SK-N-SH (cell line): Measurements from ENCODE around the gene PRM3. TPM values are rescaled to one million over a fixed set of nuclear protein-coding genes. Genes with fewer than 3 reads are reported as not detected.

Experiments
- CTCF ChIA-PET: fragments of 300-600, 350-600 bp; formaldehyde crosslinking; extraction: SDS; loops from one replicate; lab custom pipeline; 2021; lab: Yijun Ruan, JAX
- POLR2A ChIA-PET: fragments of 350-600 bp; sonication (Branson Sonifier 250); formaldehyde crosslinking; extraction: SDS; loops from one replicate; lab custom pipeline; 2020; ENCODE audit warnings: antibody characterized with exemption, inconsistent platforms; lab: Yijun Ruan, JAX
- DNase-seq: peaks from one replicate; pipeline ENCODE4 v3.0.0; 2012
- H2AFZ ChIP-seq: fragments of 200-600 bp; sonication (generic); 2 replicates; pipeline ENCODE4 v1.8.1; 2016; ENCODE audit warnings: antibody characterized with exemption, mild to moderate bottlenecking, low read depth
- H3F3A ChIP-seq: fragments of 200-600 bp; sonication (generic); replicated peaks from 2 replicates; pipeline ENCODE3; 2016; ENCODE audit warnings: antibody characterized with exemption, mild to moderate bottlenecking; ENCODE audit not compliant: insufficient read depth
- H3K27ac ChIP-seq, 2 experiments: fragments of 200-500 bp in 1 of 2; fragments of 200-600 bp in 1 of 2; sonication (Bioruptor generic) in 1 of 2; sonication (generic), shearing (Covaris generic) in 1 of 2; 2 replicates each; pipeline versions ENCODE4 v1.5.1 to v1.6.1; 2014 to 2016; ENCODE audit warnings: low read depth in 2 of 2, inconsistent platforms in 1 of 2, low read length in 1 of 2, mild to moderate bottlenecking in 1 of 2, mixed read lengths in 1 of 2
- H3K27me3 ChIP-seq: fragments of 200-600 bp; sonication (generic), shearing (Covaris generic); 2 replicates; pipeline ENCODE4 v1.6.1; 2016; ENCODE audit warnings: mixed run types; ENCODE audit not compliant: insufficient read depth
- H3K36me3 ChIP-seq, 2 experiments: fragments of 200-500 bp in 1 of 2; fragments of 200-600 bp in 1 of 2; sonication (Bioruptor generic) in 1 of 2; sonication (generic) in 1 of 2; replicated peaks in 1 of 2; 2 replicates each; pipeline versions ENCODE3 to v1.5.1; 2014 to 2016; ENCODE audit warnings: low read length in 1 of 2, mild to moderate bottlenecking in 1 of 2; ENCODE audit not compliant: insufficient read depth in 2 of 2, control insufficient read depth in 1 of 2
- H3K4me1 ChIP-seq, 2 experiments: fragments of 200-500 bp in 1 of 2; fragments of 200-600 bp in 1 of 2; sonication (Bioruptor generic) in 1 of 2; sonication (generic), shearing (Covaris generic) in 1 of 2; 2 replicates each; pipeline versions ENCODE4 v1.5.1 to v1.6.1; 2014 to 2016; ENCODE audit warnings: low read depth in 1 of 2, low read length in 1 of 2, mixed run types in 1 of 2; ENCODE audit not compliant: insufficient read depth in 2 of 2, control insufficient read depth in 1 of 2
- H3K4me2 ChIP-seq: fragments of 200-600 bp; sonication (generic), shearing (Covaris generic); 2 replicates; pipeline ENCODE4 v1.6.1; 2017; ENCODE audit warnings: mixed run types
- H3K4me3 ChIP-seq, 2 experiments: fragments of 200-500 bp in 1 of 2; fragments of 200-600 bp in 1 of 2; sonication (Bioruptor generic) in 1 of 2; sonication (generic), shearing (Covaris generic) in 1 of 2; 2 replicates each; pipeline versions ENCODE4 v1.5.1 to v1.8.1; 2014 to 2016; ENCODE audit warnings: low read depth in 2 of 2, inconsistent platforms in 1 of 2, low read length in 1 of 2, mild to moderate bottlenecking in 1 of 2, mixed read lengths in 1 of 2, moderate library complexity in 1 of 2
- H3K79me2 ChIP-seq: fragments of 200-600 bp; sonication (generic); 2 replicates; pipeline ENCODE4 v1.8.1; 2017; ENCODE audit warnings: mild to moderate bottlenecking; ENCODE audit not compliant: insufficient read depth
- H3K9ac ChIP-seq: fragments of 200-600 bp; sonication (generic); 2 replicates; pipeline ENCODE4 v1.6.1; 2017; ENCODE audit warnings: mixed run types
- H3K9me2 ChIP-seq: fragments of 200-600 bp; sonication (generic); 2 replicates; pipeline ENCODE4 v1.6.1; 2017; ENCODE audit warnings: mixed run types
- H3K9me3 ChIP-seq: fragments of 200-600 bp; sonication (generic); 2 replicates; pipeline ENCODE4 v1.6.1; 2017; ENCODE audit warnings: mixed run types, mild to moderate bottlenecking, moderate library complexity
- H4K20me1 ChIP-seq: fragments of 200-600 bp; sonication (generic); 2 replicates; pipeline ENCODE4 v1.6.1; 2017; ENCODE audit warnings: mild to moderate bottlenecking, mixed run types; ENCODE audit not compliant: insufficient read depth
- ELF1 ChIP-seq: IDR thresholded peaks from 2 replicates; pipeline ENCODE4 v1.4.0; 2012
- EP300 ChIP-seq, 2 experiments: IDR thresholded peaks; 2 replicates each; pipeline versions ENCODE4 v1.4.0 to v1.6.1; 2012; ENCODE audit warnings: borderline replicate concordance in 1 of 2, low read depth in 1 of 2, low read length in 1 of 2
- GABPA ChIP-seq: IDR thresholded peaks from 2 replicates; pipeline ENCODE4 v1.4.0; 2012; ENCODE audit warnings: low read depth, mild to moderate bottlenecking
- NFIC ChIP-seq: IDR thresholded peaks from 2 replicates; pipeline ENCODE4 v1.4.0; 2012; ENCODE audit warnings: borderline replicate concordance
- NRF1 ChIP-seq: IDR thresholded peaks from 2 replicates; pipeline ENCODE4 v1.6.1; 2012; ENCODE audit warnings: low read depth, mild to moderate bottlenecking, low read length
- RAD21 ChIP-seq: IDR thresholded peaks from 2 replicates; pipeline ENCODE4 v1.6.1; 2012; ENCODE audit warnings: mild to moderate bottlenecking, low read length
- RXRA ChIP-seq: IDR thresholded peaks from 2 replicates; pipeline ENCODE4 v1.4.0; 2012; ENCODE audit warnings: low read depth, mild to moderate bottlenecking, borderline replicate concordance
- TAF1 ChIP-seq: IDR thresholded peaks from 2 replicates; pipeline ENCODE4 v1.6.1; 2012; ENCODE audit warnings: low read depth, mild to moderate bottlenecking, low read length, moderate library complexity, borderline replicate concordance
- TCF12 ChIP-seq: IDR thresholded peaks from 2 replicates; pipeline ENCODE4 v1.4.0; 2012
- YY1 ChIP-seq: IDR thresholded peaks from 2 replicates; pipeline ENCODE4 v1.4.0; 2012; ENCODE audit warnings: low read depth, mild to moderate bottlenecking
- ZBTB33 ChIP-seq: IDR thresholded peaks from 2 replicates; pipeline ENCODE4 v1.4.0; 2012; ENCODE audit warnings: low read depth, borderline replicate concordance
- WGBS: methylation state at CpG from one replicate; pipeline ENCODE4 v1.1.6; 2017; ENCODE audit warnings: low lambda C conversion rate; 5-methylcytosine and 5-hydroxymethylcytosine counted together
- polyA plus RNA-seq, 3 experiments: library from polyadenylated mRNA; depleted of rRNA; stranded (reverse); fragments of >200 nt; gene quantifications; 2 replicates each; pipeline ENCODE4 v1.2.3, GENCODE V29; 2012
- TF ChIP-seq, protein P1 (sequence below): fragments of 200-600 bp; sonication (generic); IDR thresholded peaks from 2 replicates; pipeline ENCODE4 v1.6.1; 2017; ENCODE audit warnings: antibody characterized with exemption, mild to moderate bottlenecking, moderate library complexity

The PRM3 gene
- polyA plus RNA-seq, 1 of the 3 experiments (the other 2 are of a cell fraction): not detected

- no peak overlapping the region for H3K4me2 ChIP-seq
- no peaks in the 10 kb centered on the region for H4K20me1 ChIP-seq
- no peak overlapping the region for H3K9ac ChIP-seq
- no peak overlapping the region for H3K4me3 ChIP-seq
- no peaks in the 10 kb centered on the region for H3K79me2 ChIP-seq
- H3K27me3 ChIP-seq: no peaks in the 10 kb centered on the region
- H3K9me3 ChIP-seq: no peaks in the 10 kb centered on the region
- 73% methylated on average over 5 of the region's 5 CpGs for WGBS
- no peak overlapping the region for H2AFZ ChIP-seq
- CTCF ChIA-PET: interaction anchor here (0.7 to 2.3 kb wide), 3 partner anchors 10 to 281 kb away, joined by 3 to 13 read pairs (median 3); partner anchors contain the start of gene SOCS1
- no peaks in the 10 kb centered on the region for H3K9me2 ChIP-seq
- no peak overlapping the region for H3K27ac ChIP-seq
- TF ChIP-seq NRF1 (no peak), TCF12 (no peak), RXRA (no peak), TAF1 (no peak), ELF1 (no peak), ZBTB33 (no peak), EP300 (IDR thresholded peaks at IDR 0.05; ENCODE audit: borderline replicate concordance in 1 of 2, low read depth in 1 of 2, low read length in 1 of 2) (no peak), NFIC (no peak)
- no peaks in the 10 kb centered on the region for H3F3A ChIP-seq
- POLR2A ChIA-PET: no interaction called here
- DNase-seq: no peak
- no peaks in the 10 kb centered on the region for H3K4me1 ChIP-seq
- no peaks in the 10 kb centered on the region for H3K36me3 ChIP-seq
Measured at GRCh38 chr16:11245222-11245737, 28.1 kb downstream of the PRM3 start.

DNA sequence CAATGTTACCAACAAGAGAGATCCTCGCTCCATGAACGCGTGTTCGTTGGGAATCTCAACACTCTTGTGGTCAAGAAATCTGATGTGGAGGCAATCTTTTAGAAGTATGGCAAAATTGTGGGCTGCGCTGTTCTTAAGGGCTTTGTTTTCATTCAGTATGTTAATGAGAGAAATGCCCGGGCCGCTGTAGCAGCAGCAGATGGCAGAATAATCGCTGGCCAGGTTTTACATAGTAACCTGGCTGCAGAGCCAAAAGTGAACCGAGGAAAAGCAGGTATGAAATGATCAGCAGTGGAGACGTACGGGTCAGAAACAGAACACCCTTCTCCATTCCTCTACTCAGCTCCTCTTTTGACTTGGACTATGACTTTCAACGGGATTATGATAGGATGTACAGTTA lies 30.8 kb downstream of the PRM3 start:
- H3K27ac ChIP-seq: no peak overlapping the region
- H4K20me1 ChIP-seq: no peaks in the 10 kb centered on the region
- H3K4me2 ChIP-seq: no peak overlapping the region
- H3K9me2 ChIP-seq: no peaks in the 10 kb centered on the region
- H3K4me3 ChIP-seq: no peak overlapping the region
- DNase-seq: no peak
- 81% methylated on average over 12 of the region's 12 CpGs for WGBS
- no peaks in the 10 kb centered on the region for H3K4me1 ChIP-seq
- CTCF ChIA-PET: interaction anchor here (3.8 kb wide), 1 partner anchor 14 kb away, joined by 16 read pairs; the partner anchor contains the start of gene SOCS1
- no peaks in the 10 kb centered on the region for H3K27me3 ChIP-seq
- H3K36me3 ChIP-seq: no peaks in the 10 kb centered on the region
- POLR2A ChIA-PET: no interaction called here
- no peaks in the 10 kb centered on the region for H3F3A ChIP-seq
- TF ChIP-seq GABPA (no peak), RAD21 (no peak), YY1 (no peak)
- TF ChIP-seq, protein P1, sequence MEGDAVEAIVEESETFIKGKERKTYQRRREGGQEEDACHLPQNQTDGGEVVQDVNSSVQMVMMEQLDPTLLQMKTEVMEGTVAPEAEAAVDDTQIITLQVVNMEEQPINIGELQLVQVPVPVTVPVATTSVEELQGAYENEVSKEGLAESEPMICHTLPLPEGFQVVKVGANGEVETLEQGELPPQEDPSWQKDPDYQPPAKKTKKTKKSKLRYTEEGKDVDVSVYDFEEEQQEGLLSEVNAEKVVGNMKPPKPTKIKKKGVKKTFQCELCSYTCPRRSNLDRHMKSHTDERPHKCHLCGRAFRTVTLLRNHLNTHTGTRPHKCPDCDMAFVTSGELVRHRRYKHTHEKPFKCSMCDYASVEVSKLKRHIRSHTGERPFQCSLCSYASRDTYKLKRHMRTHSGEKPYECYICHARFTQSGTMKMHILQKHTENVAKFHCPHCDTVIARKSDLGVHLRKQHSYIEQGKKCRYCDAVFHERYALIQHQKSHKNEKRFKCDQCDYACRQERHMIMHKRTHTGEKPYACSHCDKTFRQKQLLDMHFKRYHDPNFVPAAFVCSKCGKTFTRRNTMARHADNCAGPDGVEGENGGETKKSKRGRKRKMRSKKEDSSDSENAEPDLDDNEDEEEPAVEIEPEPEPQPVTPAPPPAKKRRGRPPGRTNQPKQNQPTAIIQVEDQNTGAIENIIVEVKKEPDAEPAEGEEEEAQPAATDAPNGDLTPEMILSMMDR: no peak
- no peak overlapping the region for H3K9ac ChIP-seq
- H3K79me2 ChIP-seq: no peaks in the 10 kb centered on the region
- no peak overlapping the region for H2AFZ ChIP-seq
- no peaks in the 10 kb centered on the region for H3K9me3 ChIP-seq
